ENCODE data around the gene SHISA9. TPM values are rescaled to one million over a fixed set of nuclear protein-coding genes. Genes with fewer than 3 reads are reported as not detected.

The SHISA9 gene
- total RNA-seq, 1 experiment from 2014 or later, result not detected

- no peak for TF ChIP-seq SRF (IDR thresholded peaks at IDR 0.05; ENCODE audit: low read depth)
- no peak for TF ChIP-seq MAX (IDR thresholded peaks at IDR 0.05)
- TF ChIP-seq ZBTB33 (IDR thresholded peaks at IDR 0.05; ENCODE audit: extremely low read depth, insufficient replicate concordance, low read length), result no peak
- TF ChIP-seq ELF1 (IDR thresholded peaks at IDR 0.05; ENCODE audit: borderline replicate concordance, low read depth), result no peak
- no peak for TF ChIP-seq CEBPB (IDR thresholded peaks at IDR 0.05; ENCODE audit: low read depth)
- TF ChIP-seq RAD21 (IDR thresholded peaks at IDR 0.05; ENCODE audit: low read depth), result no peak
- H3K9me2 ChIP-seq (ENCODE audit: insufficient read depth), result no peaks in the 10 kb centered on the region
- DNase-seq (ENCODE audit: low read depth, low spot score) (no peak), ATAC-seq (no peak)
- no peak overlapping the region for H2AFZ ChIP-seq (ENCODE audit: low read depth, low read length, poor library complexity, severe bottlenecking)
- no peak overlapping the region for H3K27ac ChIP-seq (ENCODE audit: low read depth, low read length)
- POLR2A ChIA-PET, result no interaction called here
- peaks cover 0 to 9% of the 10 kb centered on the region in 2 experiments; a peak in 1 of 4 replicates for H3K9me3 ChIP-seq (ENCODE audit: control insufficient read depth in 1 of 2, insufficient read depth in 1 of 2, low read depth in 1 of 2, low read length in 2 of 2)
- BruUV-seq (replicated peaks), result no TSS peak
- CTCF ChIA-PET, result no interaction called here
- RAD21 ChIA-PET (ENCODE audit: low non-redundant PET in 1 of 2, low total read pairs in 2 of 2, uncharacterized antibody in 2 of 2, unreplicated experiment in 2 of 2), result no interaction called here
- intact Hi-C loops (cut with micrococcal nuclease), result no loop called here
- H3K4me1 ChIP-seq (ENCODE audit: control insufficient read depth in 1 of 2, insufficient read depth in 2 of 2, low read length in 2 of 2), result no peaks in the 10 kb centered on the region
- H4K20me1 ChIP-seq (ENCODE audit: insufficient read depth), result no peaks in the 10 kb centered on the region
- H3K27me3 ChIP-seq (ENCODE audit: insufficient read depth, low read length), result no peaks in the 10 kb centered on the region
- H3K4me2 ChIP-seq (ENCODE audit: low read length), result no peak overlapping the region
- H3K9ac ChIP-seq (ENCODE audit: low read length), result no peak overlapping the region
- H3K4me3 ChIP-seq (replicated peaks in 1 of 2; ENCODE audit: low read depth in 1 of 2, low read length in 2 of 2), result no peak overlapping the region
- H3K36me3 ChIP-seq (ENCODE audit: control insufficient read depth in 1 of 2, insufficient read depth in 2 of 2, low read length in 2 of 2), result no peaks in the 10 kb centered on the region
- no peaks in the 10 kb centered on the region for H3K79me2 ChIP-seq (ENCODE audit: insufficient read depth, low read length)
These were observed 235.5 kb downstream of the SHISA9 start for GRCh38 chr16:13136901-13137300.

GRCh38 chr16:13138528-13138927 is 237.1 kb downstream of the SHISA9 start:
- RAD21 ChIA-PET (ENCODE audit: low non-redundant PET in 1 of 2, low total read pairs in 2 of 2, uncharacterized antibody in 2 of 2, unreplicated experiment in 2 of 2), result no interaction called here
- no peak overlapping the region for H3K4me2 ChIP-seq (ENCODE audit: low read length)
- DNase-seq (ENCODE audit: low read depth, low spot score), result no peak

More at GRCh38 chr16:13138528-13138927, 237.1 kb downstream of the SHISA9 start:
- TF ChIP-seq JUND (IDR thresholded peaks at IDR 0.05) (no peak), SRF (IDR thresholded peaks at IDR 0.05; ENCODE audit: low read depth) (no peak), EZH2 (IDR thresholded peaks at IDR 0.05) (no peak), CTCF (IDR thresholded peaks at IDR 0.05 in 2 of 3, conservative IDR thresholded peaks at IDR 0.05 in 1 of 3; ENCODE audit: borderline replicate concordance in 1 of 3, insufficient read depth in 1 of 3, low read depth in 2 of 3, low read length in 2 of 3) (no peak), REST (IDR thresholded peaks at IDR 0.05; ENCODE audit: low read depth) (no peak)
- Histone ChIP-seq H3K9me3 (ENCODE audit: control insufficient read depth in 1 of 2, insufficient read depth in 1 of 2, low read depth in 1 of 2, low read length in 2 of 2) (peaks cover 0 to 9% of the 10 kb centered on the region in 2 experiments; a peak in 1 of 4 replicates), H4K20me1 (ENCODE audit: insufficient read depth) (no peaks in the 10 kb centered on the region), H3K9ac (ENCODE audit: low read length) (no peak overlapping the region), H3K4me3 (replicated peaks in 1 of 2; ENCODE audit: low read depth in 1 of 2, low read length in 2 of 2) (no peak overlapping the region), H3K27me3 (ENCODE audit: insufficient read depth, low read length) (no peaks in the 10 kb centered on the region), H3K36me3 (ENCODE audit: control insufficient read depth in 1 of 2, insufficient read depth in 2 of 2, low read length in 2 of 2) (no peaks in the 10 kb centered on the region), H3K9me2 (ENCODE audit: insufficient read depth) (no peaks in the 10 kb centered on the region), H3K27ac (ENCODE audit: low read depth, low read length) (no peak overlapping the region), H3K4me1 (ENCODE audit: control insufficient read depth in 1 of 2, insufficient read depth in 2 of 2, low read length in 2 of 2) (no peaks in the 10 kb centered on the region), H2AFZ (ENCODE audit: low read depth, low read length, poor library complexity, severe bottlenecking) (no peak overlapping the region), H3K79me2 (ENCODE audit: insufficient read depth, low read length) (no peaks in the 10 kb centered on the region)
- POLR2A ChIA-PET, result no interaction called here
- ATAC-seq, result no peak
- intact Hi-C loops (cut with micrococcal nuclease), result no loop called here
- BruUV-seq (replicated peaks), result no TSS peak
- CTCF ChIA-PET, result no interaction called here
